SK-N-SH (cell line): ENCODE results near the gene ZNF655. TPM values are rescaled to one million over a fixed set of nuclear protein-coding genes. Genes with fewer than 3 reads are reported as not detected.

Experiments used
- CTCF ChIA-PET: fragments of 300-600, 350-600 bp; formaldehyde crosslinking; extraction: SDS; loops from one replicate; lab custom pipeline; 2021; lab: Yijun Ruan, JAX
- POLR2A ChIA-PET: fragments of 350-600 bp; sonication (Branson Sonifier 250); formaldehyde crosslinking; extraction: SDS; loops from one replicate; lab custom pipeline; 2020; ENCODE audit warnings: antibody characterized with exemption, inconsistent platforms; lab: Yijun Ruan, JAX
- DNase-seq: peaks from one replicate; pipeline ENCODE4 v3.0.0; 2012
- H2AFZ ChIP-seq: fragments of 200-600 bp; sonication (generic); 2 replicates; pipeline ENCODE4 v1.8.1; 2016; ENCODE audit warnings: antibody characterized with exemption, mild to moderate bottlenecking, low read depth
- H3F3A ChIP-seq: fragments of 200-600 bp; sonication (generic); replicated peaks from 2 replicates; pipeline ENCODE3; 2016; ENCODE audit warnings: antibody characterized with exemption, mild to moderate bottlenecking; ENCODE audit not compliant: insufficient read depth
- H3K27ac ChIP-seq, 2 experiments: fragments of 200-500 bp in 1 of 2; fragments of 200-600 bp in 1 of 2; sonication (Bioruptor generic) in 1 of 2; sonication (generic), shearing (Covaris generic) in 1 of 2; 2 replicates each; pipeline versions ENCODE4 v1.5.1 to v1.6.1; 2014 to 2016; ENCODE audit warnings: low read depth in 2 of 2, inconsistent platforms in 1 of 2, low read length in 1 of 2, mild to moderate bottlenecking in 1 of 2, mixed read lengths in 1 of 2
- H3K27me3 ChIP-seq: fragments of 200-600 bp; sonication (generic), shearing (Covaris generic); 2 replicates; pipeline ENCODE4 v1.6.1; 2016; ENCODE audit warnings: mixed run types; ENCODE audit not compliant: insufficient read depth
- H3K36me3 ChIP-seq, 2 experiments: fragments of 200-500 bp in 1 of 2; fragments of 200-600 bp in 1 of 2; sonication (Bioruptor generic) in 1 of 2; sonication (generic) in 1 of 2; replicated peaks in 1 of 2; 2 replicates each; pipeline versions ENCODE3 to v1.5.1; 2014 to 2016; ENCODE audit warnings: low read length in 1 of 2, mild to moderate bottlenecking in 1 of 2; ENCODE audit not compliant: insufficient read depth in 2 of 2, control insufficient read depth in 1 of 2
- H3K4me1 ChIP-seq, 2 experiments: fragments of 200-500 bp in 1 of 2; fragments of 200-600 bp in 1 of 2; sonication (Bioruptor generic) in 1 of 2; sonication (generic), shearing (Covaris generic) in 1 of 2; 2 replicates each; pipeline versions ENCODE4 v1.5.1 to v1.6.1; 2014 to 2016; ENCODE audit warnings: low read depth in 1 of 2, low read length in 1 of 2, mixed run types in 1 of 2; ENCODE audit not compliant: insufficient read depth in 2 of 2, control insufficient read depth in 1 of 2
- H3K4me2 ChIP-seq: fragments of 200-600 bp; sonication (generic), shearing (Covaris generic); 2 replicates; pipeline ENCODE4 v1.6.1; 2017; ENCODE audit warnings: mixed run types
- H3K4me3 ChIP-seq, 2 experiments: fragments of 200-500 bp in 1 of 2; fragments of 200-600 bp in 1 of 2; sonication (Bioruptor generic) in 1 of 2; sonication (generic), shearing (Covaris generic) in 1 of 2; 2 replicates each; pipeline versions ENCODE4 v1.5.1 to v1.8.1; 2014 to 2016; ENCODE audit warnings: low read depth in 2 of 2, inconsistent platforms in 1 of 2, low read length in 1 of 2, mild to moderate bottlenecking in 1 of 2, mixed read lengths in 1 of 2, moderate library complexity in 1 of 2
- H3K79me2 ChIP-seq: fragments of 200-600 bp; sonication (generic); 2 replicates; pipeline ENCODE4 v1.8.1; 2017; ENCODE audit warnings: mild to moderate bottlenecking; ENCODE audit not compliant: insufficient read depth
- H3K9ac ChIP-seq: fragments of 200-600 bp; sonication (generic); 2 replicates; pipeline ENCODE4 v1.6.1; 2017; ENCODE audit warnings: mixed run types
- H3K9me2 ChIP-seq: fragments of 200-600 bp; sonication (generic); 2 replicates; pipeline ENCODE4 v1.6.1; 2017; ENCODE audit warnings: mixed run types
- H3K9me3 ChIP-seq: fragments of 200-600 bp; sonication (generic); 2 replicates; pipeline ENCODE4 v1.6.1; 2017; ENCODE audit warnings: mixed run types, mild to moderate bottlenecking, moderate library complexity
- H4K20me1 ChIP-seq: fragments of 200-600 bp; sonication (generic); 2 replicates; pipeline ENCODE4 v1.6.1; 2017; ENCODE audit warnings: mild to moderate bottlenecking, mixed run types; ENCODE audit not compliant: insufficient read depth
- ELF1 ChIP-seq: IDR thresholded peaks from 2 replicates; pipeline ENCODE4 v1.4.0; 2012
- EZH2phosphoT487 ChIP-seq: fragments of 200-600 bp; sonication (generic); IDR thresholded peaks from 2 replicates; pipeline ENCODE4 v1.6.1; 2017; ENCODE audit warnings: low read depth, mixed run types, mild to moderate bottlenecking, antibody characterized with exemption, moderate library complexity, borderline replicate concordance
- GABPA ChIP-seq: IDR thresholded peaks from 2 replicates; pipeline ENCODE4 v1.4.0; 2012; ENCODE audit warnings: low read depth, mild to moderate bottlenecking
- GATA2 ChIP-seq: sonication (generic); formaldehyde crosslinking; IDR thresholded peaks from 2 replicates; pipeline ENCODE4 v1.5.0; 2020; ENCODE audit warnings: mild to moderate bottlenecking, missing genetic modification reagents
- JUND ChIP-seq: IDR thresholded peaks from 2 replicates; pipeline ENCODE4 v1.4.0; 2012
- MAX ChIP-seq: IDR thresholded peaks from 2 replicates; pipeline ENCODE4 v1.4.0; 2012; ENCODE audit warnings: low read depth
- MEF2A ChIP-seq: IDR thresholded peaks from 2 replicates; pipeline ENCODE4 v1.4.0; 2012; ENCODE audit warnings: low read depth, borderline replicate concordance
- NRF1 ChIP-seq: IDR thresholded peaks from 2 replicates; pipeline ENCODE4 v1.6.1; 2012; ENCODE audit warnings: low read depth, mild to moderate bottlenecking, low read length
- PBX3 ChIP-seq: IDR thresholded peaks from 2 replicates; pipeline ENCODE4; 2012
- RAD21 ChIP-seq: IDR thresholded peaks from 2 replicates; pipeline ENCODE4 v1.6.1; 2012; ENCODE audit warnings: mild to moderate bottlenecking, low read length
- RCOR1 ChIP-seq: fragments of 150-350 bp; IDR thresholded peaks from 2 replicates; pipeline ENCODE4 v1.6.1; 2017; ENCODE audit warnings: antibody characterized with exemption, low read length
- REST ChIP-seq: IDR thresholded peaks from 2 replicates; pipeline ENCODE4 v1.6.1; 2012; ENCODE audit warnings: mild to moderate bottlenecking, low read depth, low read length, moderate library complexity
- RFX5 ChIP-seq: IDR thresholded peaks from 2 replicates; pipeline ENCODE4 v1.6.1; 2012; ENCODE audit warnings: mild to moderate bottlenecking, improper control_type of control experiment, low read length
- SMC3 ChIP-seq: IDR thresholded peaks from 2 replicates; pipeline ENCODE4 v1.6.1; 2012; ENCODE audit warnings: low read depth, low read length, improper control_type of control experiment
- TAF1 ChIP-seq: IDR thresholded peaks from 2 replicates; pipeline ENCODE4 v1.6.1; 2012; ENCODE audit warnings: low read depth, mild to moderate bottlenecking, low read length, moderate library complexity, borderline replicate concordance
- TCF12 ChIP-seq: IDR thresholded peaks from 2 replicates; pipeline ENCODE4 v1.4.0; 2012
- TEAD4 ChIP-seq: IDR thresholded peaks from 2 replicates; pipeline ENCODE4 v1.4.0; 2012; ENCODE audit warnings: mild to moderate bottlenecking, borderline replicate concordance; ENCODE audit not compliant: insufficient read depth
- WGBS: methylation state at CpG from one replicate; pipeline ENCODE4 v1.1.6; 2017; ENCODE audit warnings: low lambda C conversion rate; 5-methylcytosine and 5-hydroxymethylcytosine counted together
- polyA plus RNA-seq, 3 experiments: library from polyadenylated mRNA; depleted of rRNA; stranded (reverse); fragments of >200 nt; gene quantifications; 2 replicates each; pipeline ENCODE4 v1.2.3, GENCODE V29; 2012

Gene ZNF655
- polyA plus RNA-seq, 1 of the 3 experiments (the other 2 are of a cell fraction), result 113 TPM

GRCh38 chr7:99623702-99624447, 65.4 kb downstream of the ZNF655 start:
- no peak overlapping the region for H3K27ac ChIP-seq
- POLR2A ChIA-PET, result interaction anchor here (0.8 kb wide), 1 partner anchor 44 kb away, joined by 3 read pairs; no protein-coding TSS in a partner anchor
- no peak overlapping the region for H3K9ac ChIP-seq
- no peaks in the 10 kb centered on the region for H3K27me3 ChIP-seq
- no peak overlapping the region for H3K4me2 ChIP-seq
- 88% methylated on average over 9 of the region's 9 CpGs for WGBS
- no peaks in the 10 kb centered on the region for H3K9me3 ChIP-seq
- no peak overlapping the region for H3K4me3 ChIP-seq
- no peak overlapping the region for H2AFZ ChIP-seq
- no peaks in the 10 kb centered on the region for H4K20me1 ChIP-seq
- DNase-seq, result no peak
- H3K9me2 ChIP-seq, result no peaks in the 10 kb centered on the region
- no peak for TF ChIP-seq EZH2phosphoT487
- TF ChIP-seq REST, result no peak
- no peak for TF ChIP-seq RFX5
- no peak for TF ChIP-seq GABPA
- no peak for TF ChIP-seq SMC3
- no peak for TF ChIP-seq MEF2A
- TF ChIP-seq RAD21, result no peak
- TF ChIP-seq NRF1, result no peak
- TF ChIP-seq TCF12, result no peak
- TF ChIP-seq ELF1, result no peak
- TF ChIP-seq TAF1, result no peak
- TF ChIP-seq GATA2 (CRISPR knock-in tag), result no peak
- no peak for TF ChIP-seq TEAD4
- TF ChIP-seq MAX, result no peak
- no peak for TF ChIP-seq RCOR1
- TF ChIP-seq JUND, result no peak
- TF ChIP-seq PBX3, result no peak
- CTCF ChIA-PET, result no interaction called here
- H3K36me3 ChIP-seq, result peaks cover 82 to 95% of the 10 kb centered on the region in 2 experiments
- H3K4me1 ChIP-seq, result no peaks in the 10 kb centered on the region
- peaks cover 5% of the 10 kb centered on the region for H3F3A ChIP-seq
- peaks cover 25% of the 10 kb centered on the region for H3K79me2 ChIP-seq
